SK-N-MC (cell line): Measurements from ENCODE around the gene PLEKHA7.

Experiments used
- DNase-seq: peaks from one replicate; pipeline ENCODE4 v3.0.0-alpha.2; 2011; ENCODE audit warnings: low read depth, low spot score
- H3K27ac ChIP-seq: fragments of 200-600 bp; sonication (generic); 2 replicates; pipeline ENCODE4 v1.5.1; 2016; ENCODE audit warnings: mixed run types
- H3K36me3 ChIP-seq: fragments of 200-600 bp; sonication (generic); 2 replicates; pipeline ENCODE4 v1.6.1; 2017; ENCODE audit warnings: antibody characterized with exemption, low read length, mixed read lengths; ENCODE audit not compliant: insufficient read depth
- H3K4me3 ChIP-seq: fragments of 200-600 bp; sonication (generic); 2 replicates; pipeline ENCODE4 v1.5.1; 2016
- H3K9ac ChIP-seq: fragments of 200-600 bp; sonication (generic); 2 replicates; pipeline ENCODE4 v1.8.0; 2017; ENCODE audit warnings: mixed run types, mixed read lengths; ENCODE audit not compliant: insufficient read length
- H3K9me3 ChIP-seq: fragments of 200-600 bp; sonication (generic); 2 replicates; pipeline ENCODE4 v1.6.1; 2017; ENCODE audit warnings: low read depth, mild to moderate bottlenecking, antibody characterized with exemption, low read length, moderate library complexity, mixed read lengths
- EZH2 ChIP-seq: fragments of 200-600 bp; sonication (generic); IDR thresholded peaks from one replicate; pipeline ENCODE4 v1.6.1; 2017; ENCODE audit warnings: antibody characterized with exemption
- FOXP2 ChIP-seq: optimal IDR thresholded peaks from 2 replicates; pipeline ENCODE3; 2011; ENCODE audit warnings: mild to moderate bottlenecking, moderate library complexity; ENCODE audit not compliant: insufficient read depth; ENCODE audit errors: extremely low read length, control extremely low read depth
- POLR2AphosphoS5 ChIP-seq: IDR thresholded peaks from 2 replicates; pipeline ENCODE4 v1.6.1; 2012; ENCODE audit warnings: mild to moderate bottlenecking, low read depth, low read length, borderline replicate concordance

Gene PLEKHA7

GRCh38 chr11:16985297-16985696 lies 28.9 kb downstream of the PLEKHA7 start:
- no peak overlapping the region for H3K4me3 ChIP-seq
- no peak for DNase-seq
- TF ChIP-seq POLR2AphosphoS5: no peak
- no peaks in the 10 kb centered on the region for H3K36me3 ChIP-seq
- H3K27ac ChIP-seq: no peak overlapping the region
- no peaks in the 10 kb centered on the region for H3K9me3 ChIP-seq
- no peak overlapping the region for H3K9ac ChIP-seq

GRCh38 chr11:16984229-16984628 lies 30.0 kb downstream of the PLEKHA7 start:
- Histone ChIP-seq H3K4me3 (no peak overlapping the region), H3K27ac (no peak overlapping the region), H3K9ac (no peak overlapping the region), H3K9me3 (no peaks in the 10 kb centered on the region), H3K36me3 (no peaks in the 10 kb centered on the region)
- no peak for DNase-seq
- TF ChIP-seq FOXP2 (no peak), POLR2AphosphoS5 (no peak), EZH2 (no peak)

- Histone ChIP-seq H3K27ac (no peak overlapping the region), H3K4me3 (no peak overlapping the region), H3K36me3 (no peaks in the 10 kb centered on the region), H3K9ac (no peak overlapping the region), H3K9me3 (no peaks in the 10 kb centered on the region)
- TF ChIP-seq EZH2 (no peak), POLR2AphosphoS5 (no peak), FOXP2 (no peak)
- no peak for DNase-seq
These were observed 31.4 kb downstream of the PLEKHA7 start for GRCh38 chr11:16982809-16983208.

GRCh38 chr11:16982256-16982671 lies 31.9 kb downstream of the PLEKHA7 start:
- no peak overlapping the region for H3K9ac ChIP-seq
- no peak for TF ChIP-seq FOXP2
- no peak for TF ChIP-seq EZH2
- no peak overlapping the region for H3K4me3 ChIP-seq
- no peak for DNase-seq
- no peaks in the 10 kb centered on the region for H3K9me3 ChIP-seq
- no peaks in the 10 kb centered on the region for H3K36me3 ChIP-seq
- H3K27ac ChIP-seq: no peak overlapping the region

- H3K4me3 ChIP-seq: no peak overlapping the region
- H3K9ac ChIP-seq: no peak overlapping the region
- no peaks in the 10 kb centered on the region for H3K9me3 ChIP-seq
- no peak overlapping the region for H3K27ac ChIP-seq
- no peak for DNase-seq
- no peak for TF ChIP-seq FOXP2
- no peak for TF ChIP-seq EZH2
- TF ChIP-seq POLR2AphosphoS5: no peak
- no peaks in the 10 kb centered on the region for H3K36me3 ChIP-seq
These were observed 32.5 kb downstream of the PLEKHA7 start for GRCh38 chr11:16981651-16982194.

- Histone ChIP-seq H3K9me3 (no peaks in the 10 kb centered on the region), H3K9ac (no peak overlapping the region), H3K4me3 (no peak overlapping the region), H3K36me3 (no peaks in the 10 kb centered on the region), H3K27ac (no peak overlapping the region)
- TF ChIP-seq FOXP2: no peak
- no peak for TF ChIP-seq POLR2AphosphoS5
- TF ChIP-seq EZH2: no peak
- DNase-seq: no peak
These were observed 34.3 kb downstream of the PLEKHA7 start for GRCh38 chr11:16979703-16980622.

- DNase-seq: no peak
- no peaks in the 10 kb centered on the region for H3K9me3 ChIP-seq
- H3K27ac ChIP-seq: no peak overlapping the region
- no peak overlapping the region for H3K9ac ChIP-seq
- H3K36me3 ChIP-seq: no peaks in the 10 kb centered on the region
- no peak for TF ChIP-seq FOXP2
- no peak for TF ChIP-seq EZH2
- TF ChIP-seq POLR2AphosphoS5: no peak
- no peak overlapping the region for H3K4me3 ChIP-seq
These were observed 36.3 kb downstream of the PLEKHA7 start for GRCh38 chr11:16977994-16978315.

- H3K9me3 ChIP-seq: no peaks in the 10 kb centered on the region
- no peak overlapping the region for H3K9ac ChIP-seq
- no peaks in the 10 kb centered on the region for H3K36me3 ChIP-seq
- DNase-seq: no peak
- H3K27ac ChIP-seq: no peak overlapping the region
- TF ChIP-seq EZH2 (no peak), FOXP2 (no peak), POLR2AphosphoS5 (no peak)
- H3K4me3 ChIP-seq: no peak overlapping the region
These were observed 36.8 kb downstream of the PLEKHA7 start for GRCh38 chr11:16977136-16977993.

- H3K9me3 ChIP-seq: no peaks in the 10 kb centered on the region
These were observed 37.8 kb downstream of the PLEKHA7 start for GRCh38 chr11:16976379-16976778.

More at GRCh38 chr11:16976379-16976778, 37.8 kb downstream of the PLEKHA7 start:
- TF ChIP-seq EZH2: no peak
- TF ChIP-seq POLR2AphosphoS5: no peak
- no peak for TF ChIP-seq FOXP2
- no peaks in the 10 kb centered on the region for H3K36me3 ChIP-seq
- H3K27ac ChIP-seq: no peak overlapping the region
- DNase-seq: no peak
- H3K9ac ChIP-seq: no peak overlapping the region
- H3K4me3 ChIP-seq: no peak overlapping the region
